ENCODE measurements around the gene CSNK2B.

CSNK2B gene

GRCh38 chr6:31630177-31630934 is 35.5 kb upstream of the CSNK2B start:
- H3K4me3 ChIP-seq (ENCODE audit: control insufficient read depth, low read depth, low read length): no peak overlapping the region
- no peak for TF ChIP-seq CTCF (IDR thresholded peaks at IDR 0.05; ENCODE audit: control insufficient read depth, insufficient read depth, low read depth, low read length, missing control alignments)
- DNase-seq (ENCODE audit: low read depth): no peak

GRCh38 chr6:31631209-31631608 is 34.7 kb upstream of the CSNK2B start:
- no peak for DNase-seq (ENCODE audit: low read depth)
- H3K4me3 ChIP-seq (ENCODE audit: control insufficient read depth, low read depth, low read length): no peak overlapping the region
- no peak for TF ChIP-seq CTCF (IDR thresholded peaks at IDR 0.05; ENCODE audit: control insufficient read depth, insufficient read depth, low read depth, low read length, missing control alignments)

- no peak for TF ChIP-seq CTCF (IDR thresholded peaks at IDR 0.05; ENCODE audit: control insufficient read depth, insufficient read depth, low read depth, low read length, missing control alignments)
- DNase-seq (ENCODE audit: low read depth): no peak
- H3K4me3 ChIP-seq (ENCODE audit: control insufficient read depth, low read depth, low read length): no peak overlapping the region
These were observed 34.1 kb upstream of the CSNK2B start for GRCh38 chr6:31631681-31632278.

GRCh38 chr6:31632279-31632946 is 33.5 kb upstream of the CSNK2B start:
- DNase-seq (ENCODE audit: low read depth): no peak
- H3K4me3 ChIP-seq (ENCODE audit: control insufficient read depth, low read depth, low read length): no peak overlapping the region
- TF ChIP-seq CTCF (IDR thresholded peaks at IDR 0.05; ENCODE audit: control insufficient read depth, insufficient read depth, low read depth, low read length, missing control alignments): no peak

- H3K4me3 ChIP-seq (ENCODE audit: control insufficient read depth, low read depth, low read length): no peak overlapping the region
- TF ChIP-seq CTCF (IDR thresholded peaks at IDR 0.05; ENCODE audit: control insufficient read depth, insufficient read depth, low read depth, low read length, missing control alignments): no peak
- DNase-seq (ENCODE audit: low read depth): no peak
These were observed 32.4 kb upstream of the CSNK2B start for GRCh38 chr6:31633447-31633846.

GRCh38 chr6:31634131-31634530 is 31.7 kb upstream of the CSNK2B start:
- no peak for TF ChIP-seq CTCF (IDR thresholded peaks at IDR 0.05; ENCODE audit: control insufficient read depth, insufficient read depth, low read depth, low read length, missing control alignments)
- DNase-seq (ENCODE audit: low read depth): no peak
- no peak overlapping the region for H3K4me3 ChIP-seq (ENCODE audit: control insufficient read depth, low read depth, low read length)

Measured in AG09309 (cell line).